GM19193 (cell line): ENCODE results near the gene PRKN.

Experiments
- POLR2A ChIP-seq: IDR thresholded peaks from 4 replicates; pipeline ENCODE4 v1.6.1; 2011; ENCODE audit not compliant: insufficient read depth, insufficient read length; ENCODE audit errors: extremely low read depth

PRKN gene

GRCh38 chr6:162622572-162622971, 105.0 kb downstream of the PRKN start:
- no peak for TF ChIP-seq POLR2A

GRCh38 chr6:162621246-162621645, 106.3 kb downstream of the PRKN start:
- no peak for TF ChIP-seq POLR2A

- TF ChIP-seq POLR2A, result no peak
Observed at GRCh38 chr6:162620073-162620472, 107.5 kb downstream of the PRKN start.

GRCh38 chr6:162618448-162619002, 109.0 kb downstream of the PRKN start:
- no peak for TF ChIP-seq POLR2A

- no peak for TF ChIP-seq POLR2A
Observed at GRCh38 chr6:162615016-162615705, 112.4 kb downstream of the PRKN start.

GRCh38 chr6:162613310-162613709, 114.3 kb downstream of the PRKN start:
- TF ChIP-seq POLR2A, result no peak

- TF ChIP-seq POLR2A, result no peak
Observed at GRCh38 chr6:162612613-162613012, 115.0 kb downstream of the PRKN start.

GRCh38 chr6:162610351-162610750, 117.2 kb downstream of the PRKN start:
- no peak for TF ChIP-seq POLR2A

GRCh38 chr6:162605881-162606280, 121.7 kb downstream of the PRKN start:
- TF ChIP-seq POLR2A, result no peak

GRCh38 chr6:162603231-162604015, 124.1 kb downstream of the PRKN start:
- TF ChIP-seq POLR2A, result no peak

- no peak for TF ChIP-seq POLR2A
Observed at GRCh38 chr6:162602759-162603158, 124.8 kb downstream of the PRKN start.

GRCh38 chr6:162596676-162597075, 130.9 kb downstream of the PRKN start:
- TF ChIP-seq POLR2A, result no peak

GRCh38 chr6:162591517-162591916, 136.0 kb downstream of the PRKN start:
- no peak for TF ChIP-seq POLR2A

GRCh38 chr6:162581988-162582780, 145.4 kb downstream of the PRKN start:
- no peak for TF ChIP-seq POLR2A

- TF ChIP-seq POLR2A, result no peak
Observed at GRCh38 chr6:162580619-162581018, 146.9 kb downstream of the PRKN start.
